Activated CD4-positive, alpha-beta T cell treated with anti-CD3 and anti-CD28 coated beads, Interleukin-2, amount 10 ng/mL, durations not matched to agents 7 days and 5 days (primary cell): ENCODE results near the gene SCGB3A2. TPM values are rescaled to one million over a fixed set of nuclear protein-coding genes. Genes with fewer than 3 reads are reported as not detected.

Source experiments
- CTCF ChIA-PET: fragments of 350-600 bp; sonication (Branson Sonifier 250); formaldehyde crosslinking; loops from one replicate; lab custom pipeline; 2021; ENCODE audit warnings: antibody characterized with exemption; lab: Charles Lee
- POLR2A ChIA-PET: fragments of 350-600 bp; sonication (Branson Sonifier 250); formaldehyde crosslinking; loops from one replicate; lab custom pipeline; 2021; ENCODE audit warnings: antibody characterized with exemption; lab: Charles Lee
- DNase-seq: peaks from one replicate; pipeline ENCODE4 v3.0.0-alpha.2; 2020
- H3K27ac Mint-ChIP-seq: one replicate; pipeline ENCODE4 v1.8.0; 2021; ENCODE audit warnings: mild to moderate bottlenecking, moderate library complexity, mixed read lengths
- H3K27me3 Mint-ChIP-seq: one replicate; pipeline ENCODE4 v1.8.0; 2021; ENCODE audit warnings: mixed read lengths
- H3K36me3 Mint-ChIP-seq: one replicate; pipeline ENCODE4 v1.8.0; 2021; ENCODE audit warnings: low read depth, mixed read lengths
- H3K4me1 Mint-ChIP-seq: one replicate; pipeline ENCODE4 v1.8.0; 2021; ENCODE audit warnings: mixed read lengths
- H3K4me3 Mint-ChIP-seq: one replicate; pipeline ENCODE4 v1.8.0; 2021; ENCODE audit warnings: mild to moderate bottlenecking, moderate library complexity, mixed read lengths
- H3K9me3 Mint-ChIP-seq: one replicate; pipeline ENCODE4 v1.8.0; 2021; ENCODE audit warnings: mixed read lengths
- total RNA-seq, 2 experiments: library from RNA; stranded (reverse); gene quantifications; one replicate each; pipeline ENCODE4 v1.2.3, GENCODE V29; 2021

The SCGB3A2 gene
- total RNA-seq = not detected

DNA sequence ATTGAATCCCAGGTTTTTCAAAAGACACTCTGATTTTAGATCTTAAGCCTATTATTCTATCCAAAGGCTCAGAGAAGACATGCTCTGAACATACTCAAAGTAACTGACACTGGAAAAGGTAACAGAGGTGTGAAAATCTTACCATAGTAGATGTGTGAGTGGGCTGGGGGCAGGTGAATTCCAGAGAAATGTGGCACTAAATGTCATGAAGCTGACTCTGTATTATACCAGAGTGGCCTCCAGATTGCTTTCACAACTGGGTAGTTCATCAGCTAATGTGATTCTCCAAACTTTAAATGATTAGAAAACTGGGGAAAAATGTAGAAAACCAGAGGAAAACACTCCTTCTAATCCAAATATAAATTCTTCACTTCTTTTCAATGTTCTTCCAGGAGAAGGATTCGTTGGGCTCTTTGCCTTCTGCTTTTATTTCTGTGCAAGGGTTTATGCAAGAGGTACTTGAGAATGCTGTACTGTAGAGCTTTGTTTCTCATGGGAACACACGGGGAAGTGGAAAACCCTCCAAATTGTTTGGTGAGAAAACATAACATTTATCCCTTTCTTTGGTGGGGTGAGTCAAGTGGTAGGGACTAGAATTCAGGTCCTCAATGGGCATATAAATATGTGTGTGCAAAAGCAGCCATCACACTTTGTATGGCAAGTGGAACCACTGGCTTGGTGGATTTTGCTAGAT, at the start of gene SCGB3A2:
SCGB3A2 (plus strand) TSS at position 646 of the 694 bp plus-strand sequence. CDS start 93 bp downstream, outside the sequence.
- no peak within 1 kb of the TSS for H3K4me3 Mint-ChIP-seq

GRCh38 chr5:147830035-147830434, 48.5 kb upstream of the SCGB3A2 start:
- H3K4me1 Mint-ChIP-seq = no peaks in the 10 kb centered on the region
- ChIA-PET POLR2A (no interaction called here), CTCF (no interaction called here)
- H3K27me3 Mint-ChIP-seq = peaks cover 27% of the 10 kb centered on the region
- no peak for DNase-seq
- no peak overlapping the region for H3K4me3 Mint-ChIP-seq
- H3K36me3 Mint-ChIP-seq = no peaks in the 10 kb centered on the region
- no peaks in the 10 kb centered on the region for H3K9me3 Mint-ChIP-seq
- H3K27ac Mint-ChIP-seq = no peak overlapping the region

More for the DNA sequence above, at the start of gene SCGB3A2:
- CTCF ChIA-PET = no interaction called here
- POLR2A ChIA-PET = no interaction called here
- no peaks in the 10 kb centered on the region for H3K4me1 Mint-ChIP-seq
- no peaks in the 10 kb centered on the region for H3K9me3 Mint-ChIP-seq
- H3K27me3 Mint-ChIP-seq = peaks cover 4% of the 10 kb centered on the region
- H3K36me3 Mint-ChIP-seq = no peaks in the 10 kb centered on the region
- no peak within 1 kb of the TSS for H3K27ac Mint-ChIP-seq
- no peak for DNase-seq

- POLR2A ChIA-PET = no interaction called here
- H3K36me3 Mint-ChIP-seq = no peaks in the 10 kb centered on the region
- peaks cover 29% of the 10 kb centered on the region for H3K27me3 Mint-ChIP-seq
- DNase-seq = no peak
- H3K27ac Mint-ChIP-seq = no peak within 1 kb of the TSS
- H3K9me3 Mint-ChIP-seq = no peaks in the 10 kb centered on the region
- no peaks in the 10 kb centered on the region for H3K4me1 Mint-ChIP-seq
- no peak within 1 kb of the TSS for H3K4me3 Mint-ChIP-seq
- CTCF ChIA-PET = no interaction called here
Observed at GRCh38 chr5:147831465-147831864, 47.0 kb upstream of the SCGB3A2 start, which contains the start of gene SPINK1. Gene SPINK1 (minus strand): TSS chr5:147831671. CDS start chr5:147831577, 94 bp downstream.

GRCh38 chr5:147832541-147832940, 46.0 kb upstream of the SCGB3A2 start:
- ChIA-PET POLR2A (no interaction called here), CTCF (interaction anchor here (0.5 kb wide), 1 partner anchor 314 kb away, joined by 3 read pairs; no protein-coding TSS in a partner anchor)
- no peak overlapping the region for H3K27ac Mint-ChIP-seq
- H3K27me3 Mint-ChIP-seq = peaks cover 27% of the 10 kb centered on the region
- no peaks in the 10 kb centered on the region for H3K36me3 Mint-ChIP-seq
- H3K9me3 Mint-ChIP-seq = no peaks in the 10 kb centered on the region
- no peak for DNase-seq
- H3K4me3 Mint-ChIP-seq = no peak overlapping the region
- H3K4me1 Mint-ChIP-seq = no peaks in the 10 kb centered on the region

- ChIA-PET CTCF (no interaction called here), POLR2A (no interaction called here)
Observed at GRCh38 chr5:147835386-147835798, 43.1 kb upstream of the SCGB3A2 start.

GRCh38 chr5:147836439-147836838, 42.1 kb upstream of the SCGB3A2 start:
- H3K36me3 Mint-ChIP-seq = no peaks in the 10 kb centered on the region
- H3K4me1 Mint-ChIP-seq = no peaks in the 10 kb centered on the region
- no peak overlapping the region for H3K27ac Mint-ChIP-seq
- no peak overlapping the region for H3K4me3 Mint-ChIP-seq
- ChIA-PET POLR2A (no interaction called here), CTCF (no interaction called here)
- peaks cover 14% of the 10 kb centered on the region for H3K27me3 Mint-ChIP-seq
- no peak for DNase-seq
- no peaks in the 10 kb centered on the region for H3K9me3 Mint-ChIP-seq

More at GRCh38 chr5:147835386-147835798, 43.1 kb upstream of the SCGB3A2 start:
- no peaks in the 10 kb centered on the region for H3K4me1 Mint-ChIP-seq
- no peak for DNase-seq
- no peak overlapping the region for H3K4me3 Mint-ChIP-seq
- H3K27me3 Mint-ChIP-seq = peaks cover 16% of the 10 kb centered on the region
- no peak overlapping the region for H3K27ac Mint-ChIP-seq
- no peaks in the 10 kb centered on the region for H3K9me3 Mint-ChIP-seq
- no peaks in the 10 kb centered on the region for H3K36me3 Mint-ChIP-seq

DNA sequence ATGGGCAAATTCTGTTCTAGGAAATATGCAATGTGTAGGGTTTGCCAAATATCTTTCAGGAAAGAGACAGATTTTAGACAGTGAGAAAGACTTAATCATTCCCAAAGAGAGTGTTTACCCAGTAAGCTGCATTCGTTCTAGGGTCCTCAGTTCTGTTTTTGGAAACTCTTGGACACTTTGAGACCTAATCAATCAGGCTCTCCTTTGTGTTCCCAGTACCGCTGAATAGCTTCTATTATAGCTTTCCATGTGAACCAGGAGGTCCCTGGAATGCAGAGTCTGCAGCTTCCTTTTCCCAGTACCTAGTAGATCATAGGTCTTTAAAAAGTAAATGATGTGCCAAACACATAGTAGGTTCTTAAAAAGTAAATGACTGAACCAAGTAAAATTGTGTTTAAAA, 35.6 kb upstream of the SCGB3A2 start:
- H3K36me3 Mint-ChIP-seq = no peaks in the 10 kb centered on the region
- H3K4me3 Mint-ChIP-seq = no peak overlapping the region
- DNase-seq = no peak
- ChIA-PET CTCF (no interaction called here), POLR2A (no interaction called here)
- no peaks in the 10 kb centered on the region for H3K4me1 Mint-ChIP-seq
- H3K9me3 Mint-ChIP-seq = no peaks in the 10 kb centered on the region
- H3K27ac Mint-ChIP-seq = no peak overlapping the region
- H3K27me3 Mint-ChIP-seq = peaks cover 9% of the 10 kb centered on the region

- no peaks in the 10 kb centered on the region for H3K36me3 Mint-ChIP-seq
- ChIA-PET POLR2A (no interaction called here), CTCF (no interaction called here)
- peaks cover 12% of the 10 kb centered on the region for H3K27me3 Mint-ChIP-seq
- H3K27ac Mint-ChIP-seq = no peak overlapping the region
- no peaks in the 10 kb centered on the region for H3K9me3 Mint-ChIP-seq
- no peak overlapping the region for H3K4me3 Mint-ChIP-seq
- DNase-seq = no peak
- H3K4me1 Mint-ChIP-seq = no peaks in the 10 kb centered on the region
Observed at GRCh38 chr5:147844846-147845245, 33.7 kb upstream of the SCGB3A2 start.

- ChIA-PET CTCF (no interaction called here), POLR2A (no interaction called here)
- no peak for DNase-seq
- Mint-ChIP-seq H3K9me3 (no peaks in the 10 kb centered on the region), H3K27ac (no peak overlapping the region), H3K27me3 (peaks cover 12% of the 10 kb centered on the region), H3K4me3 (no peak overlapping the region), H3K4me1 (no peaks in the 10 kb centered on the region), H3K36me3 (no peaks in the 10 kb centered on the region)
Observed at GRCh38 chr5:147845618-147846017, 32.9 kb upstream of the SCGB3A2 start.

DNA sequence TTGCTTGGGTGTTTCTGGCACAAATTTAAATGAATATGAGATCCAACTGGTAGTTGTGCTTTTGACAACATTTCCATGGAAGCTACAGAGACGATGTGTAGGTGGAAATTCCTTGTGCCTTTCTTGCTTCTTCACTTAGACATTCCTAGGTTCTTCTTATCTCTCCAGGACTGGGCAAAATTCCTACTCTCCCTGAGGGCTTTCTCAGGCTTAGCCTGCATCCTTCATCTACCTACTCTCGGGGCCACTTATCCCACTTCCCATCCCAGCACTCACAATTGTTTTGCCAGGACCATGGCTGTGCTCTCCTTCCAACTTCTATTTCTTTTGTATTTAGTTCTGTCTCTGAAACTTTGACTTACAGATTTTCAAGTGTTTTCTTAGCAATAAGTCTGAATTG, 29.3 kb upstream of the SCGB3A2 start:
- ChIA-PET CTCF (no interaction called here), POLR2A (no interaction called here)
- Mint-ChIP-seq H3K27ac (no peak overlapping the region), H3K4me1 (no peaks in the 10 kb centered on the region), H3K9me3 (no peaks in the 10 kb centered on the region), H3K4me3 (no peak overlapping the region), H3K36me3 (no peaks in the 10 kb centered on the region), H3K27me3 (peaks cover 12% of the 10 kb centered on the region)
- DNase-seq = no peak

DNA sequence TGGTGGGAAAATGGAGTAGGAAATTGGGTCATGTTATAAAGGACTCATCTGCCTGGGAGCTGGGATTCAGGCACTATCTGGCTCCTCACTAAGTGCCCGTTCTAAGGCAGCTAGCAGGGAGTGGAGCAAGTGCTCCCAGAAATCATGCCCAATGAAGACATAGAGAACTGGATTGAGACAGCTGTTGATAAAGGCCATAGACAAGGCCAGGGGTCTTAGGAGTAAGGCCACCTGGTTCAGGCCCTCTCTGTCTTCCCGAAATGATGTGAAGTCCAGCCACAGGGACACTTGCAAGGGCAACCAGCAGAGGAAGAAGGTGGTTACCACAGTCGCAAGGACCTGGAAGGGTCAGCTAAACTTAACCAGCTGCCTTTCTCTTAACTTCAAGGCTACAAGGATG, 26.9 kb upstream of the SCGB3A2 start:
- H3K4me1 Mint-ChIP-seq = no peaks in the 10 kb centered on the region

DNA sequence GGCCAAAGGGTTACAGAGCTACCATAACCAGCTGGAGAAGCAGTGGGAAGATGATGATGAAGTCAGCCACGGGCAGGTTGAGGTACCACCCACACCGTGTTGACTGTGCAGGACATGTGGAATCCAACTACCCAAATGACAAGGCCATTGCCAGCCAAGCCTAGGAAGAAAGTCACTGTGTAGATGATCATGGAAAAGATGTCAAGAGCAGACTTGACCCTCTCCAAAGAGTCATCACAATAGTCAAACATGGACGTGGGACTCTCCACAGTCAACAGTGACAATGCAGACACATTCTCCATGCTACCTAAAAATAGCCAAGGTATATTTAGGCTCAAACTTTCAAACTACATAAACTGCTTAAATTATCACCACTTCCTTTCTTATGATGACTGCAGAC, 26.1 kb upstream of the SCGB3A2 start:
- Mint-ChIP-seq H3K4me1 (no peaks in the 10 kb centered on the region), H3K4me3 (no peak overlapping the region), H3K27me3 (peaks cover 14% of the 10 kb centered on the region), H3K36me3 (no peaks in the 10 kb centered on the region), H3K9me3 (no peaks in the 10 kb centered on the region), H3K27ac (no peak overlapping the region)
- DNase-seq = no peak
- ChIA-PET CTCF (no interaction called here), POLR2A (no interaction called here)

More for the DNA sequence above, 26.9 kb upstream of the SCGB3A2 start:
- H3K9me3 Mint-ChIP-seq = no peaks in the 10 kb centered on the region
- no peak overlapping the region for H3K4me3 Mint-ChIP-seq
- no peaks in the 10 kb centered on the region for H3K36me3 Mint-ChIP-seq
- ChIA-PET CTCF (no interaction called here), POLR2A (no interaction called here)
- peaks cover 14% of the 10 kb centered on the region for H3K27me3 Mint-ChIP-seq
- no peak overlapping the region for H3K27ac Mint-ChIP-seq
- DNase-seq = no peak

- no peak overlapping the region for H3K27ac Mint-ChIP-seq
- no peak for DNase-seq
- peaks cover 13% of the 10 kb centered on the region for H3K27me3 Mint-ChIP-seq
- H3K4me1 Mint-ChIP-seq = peaks cover 3% of the 10 kb centered on the region
- H3K9me3 Mint-ChIP-seq = no peaks in the 10 kb centered on the region
- ChIA-PET CTCF (no interaction called here), POLR2A (no interaction called here)
- H3K4me3 Mint-ChIP-seq = no peak overlapping the region
- no peaks in the 10 kb centered on the region for H3K36me3 Mint-ChIP-seq
Observed at GRCh38 chr5:147853372-147853987, 25.0 kb upstream of the SCGB3A2 start.
